GM23338 (cell line): ENCODE measurements around the gene NOL3.

Experiments used
- CREB1 ChIP-seq: fragments of 250-450 bp; sonication (Bioruptor Pico); IDR thresholded peaks from 2 replicates; pipeline ENCODE4 v1.5.0; 2020; ENCODE audit warnings: low read depth, mild to moderate bottlenecking, moderate library complexity
- EZH2 ChIP-seq: fragments of 200-600 bp; sonication (generic); IDR thresholded peaks from one replicate; pipeline ENCODE4 v1.8.0; 2017; ENCODE audit warnings: antibody characterized with exemption, mild to moderate bottlenecking, low read depth; ENCODE audit not compliant: unreplicated experiment
- EZH2phosphoT487 ChIP-seq: fragments of 200-600 bp; sonication (generic); IDR thresholded peaks from one replicate; pipeline ENCODE4 v1.8.1; 2018; ENCODE audit warnings: antibody characterized with exemption; ENCODE audit not compliant: unreplicated experiment
- JUNB ChIP-seq: IDR thresholded peaks from one replicate; pipeline ENCODE4 v1.6.1; 2016; ENCODE audit warnings: antibody characterized with exemption; ENCODE audit not compliant: unreplicated experiment
- POLR2AphosphoS5 ChIP-seq: IDR thresholded peaks from 2 replicates; pipeline ENCODE4 v1.6.1; 2016; ENCODE audit warnings: antibody characterized with exemption, low read depth
- STAT1 ChIP-seq: IDR thresholded peaks from one replicate; pipeline ENCODE4 v1.6.1; 2016; ENCODE audit warnings: antibody characterized with exemption; ENCODE audit not compliant: unreplicated experiment
- ZNF114 ChIP-seq: fragments of 250-450 bp; sonication (Bioruptor Pico); IDR thresholded peaks from 2 replicates; pipeline ENCODE4 v1.5.0; 2020; ENCODE audit warnings: mild to moderate bottlenecking, moderate library complexity
- ZNF331 ChIP-seq: fragments of 250-450 bp; sonication (Bioruptor Pico); IDR thresholded peaks from 2 replicates; pipeline ENCODE4 v1.5.0; 2020; ENCODE audit warnings: low read depth, mild to moderate bottlenecking, moderate library complexity
- TF ChIP-seq, protein P1 (sequence below), 2 experiments: fragments of 200-600 bp in 1 of 2; sonication (generic) in 1 of 2; conservative IDR thresholded peaks; 2 replicates each; pipeline versions ENCODE4 v1.5.1 to v1.6.1; 2016 to 2017; ENCODE audit warnings: antibody characterized with exemption in 2 of 2, low read depth in 2 of 2, mild to moderate bottlenecking in 2 of 2, moderate library complexity in 1 of 2
- TF ChIP-seq, protein P2 (sequence below): fragments of 250-450 bp; sonication (Bioruptor Pico); IDR thresholded peaks from 2 replicates; pipeline ENCODE4 v1.5.0; 2020; ENCODE audit warnings: mild to moderate bottlenecking, moderate library complexity
- TF ChIP-seq, protein P3 (sequence below): IDR thresholded peaks from 2 replicates; pipeline ENCODE4 v1.6.1; 2016; ENCODE audit warnings: antibody characterized with exemption
- TF ChIP-seq, protein P4 (sequence below): IDR thresholded peaks from one replicate; pipeline ENCODE4 v1.6.1; 2018; ENCODE audit warnings: antibody characterized with exemption; ENCODE audit not compliant: unreplicated experiment

DNA sequence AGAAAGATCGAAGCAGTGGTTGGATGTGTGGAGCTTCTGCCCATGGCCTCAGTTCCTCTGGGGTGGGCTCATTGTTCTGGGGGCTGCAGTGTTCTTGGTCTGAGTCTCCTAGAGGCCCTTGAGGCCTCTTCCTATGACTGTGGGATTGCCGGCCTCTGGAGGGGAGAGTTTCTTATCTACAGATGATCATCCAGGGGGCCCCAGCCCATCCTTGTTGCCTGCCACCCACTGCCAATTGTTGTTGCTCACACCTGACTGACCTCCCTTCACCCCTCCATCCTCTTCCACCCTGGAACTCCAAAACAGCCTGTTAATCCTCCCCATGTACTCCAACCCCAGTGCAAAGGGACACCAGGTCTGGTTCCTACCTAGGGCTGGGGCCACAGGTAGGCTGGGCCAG is 25.4 kb upstream of the NOL3 start:
- TF ChIP-seq, protein P1, sequence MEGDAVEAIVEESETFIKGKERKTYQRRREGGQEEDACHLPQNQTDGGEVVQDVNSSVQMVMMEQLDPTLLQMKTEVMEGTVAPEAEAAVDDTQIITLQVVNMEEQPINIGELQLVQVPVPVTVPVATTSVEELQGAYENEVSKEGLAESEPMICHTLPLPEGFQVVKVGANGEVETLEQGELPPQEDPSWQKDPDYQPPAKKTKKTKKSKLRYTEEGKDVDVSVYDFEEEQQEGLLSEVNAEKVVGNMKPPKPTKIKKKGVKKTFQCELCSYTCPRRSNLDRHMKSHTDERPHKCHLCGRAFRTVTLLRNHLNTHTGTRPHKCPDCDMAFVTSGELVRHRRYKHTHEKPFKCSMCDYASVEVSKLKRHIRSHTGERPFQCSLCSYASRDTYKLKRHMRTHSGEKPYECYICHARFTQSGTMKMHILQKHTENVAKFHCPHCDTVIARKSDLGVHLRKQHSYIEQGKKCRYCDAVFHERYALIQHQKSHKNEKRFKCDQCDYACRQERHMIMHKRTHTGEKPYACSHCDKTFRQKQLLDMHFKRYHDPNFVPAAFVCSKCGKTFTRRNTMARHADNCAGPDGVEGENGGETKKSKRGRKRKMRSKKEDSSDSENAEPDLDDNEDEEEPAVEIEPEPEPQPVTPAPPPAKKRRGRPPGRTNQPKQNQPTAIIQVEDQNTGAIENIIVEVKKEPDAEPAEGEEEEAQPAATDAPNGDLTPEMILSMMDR (conservative IDR thresholded peaks at IDR 0.05; ENCODE audit: low read depth in 2 of 2): no peak
- TF ChIP-seq CREB1 (CRISPR knock-in tag): no peak
- no peak for TF ChIP-seq EZH2
- no peak for TF ChIP-seq POLR2AphosphoS5
- TF ChIP-seq STAT1: no peak
- TF ChIP-seq ZNF331 (CRISPR knock-in tag): no peak
- TF ChIP-seq, protein P2, sequence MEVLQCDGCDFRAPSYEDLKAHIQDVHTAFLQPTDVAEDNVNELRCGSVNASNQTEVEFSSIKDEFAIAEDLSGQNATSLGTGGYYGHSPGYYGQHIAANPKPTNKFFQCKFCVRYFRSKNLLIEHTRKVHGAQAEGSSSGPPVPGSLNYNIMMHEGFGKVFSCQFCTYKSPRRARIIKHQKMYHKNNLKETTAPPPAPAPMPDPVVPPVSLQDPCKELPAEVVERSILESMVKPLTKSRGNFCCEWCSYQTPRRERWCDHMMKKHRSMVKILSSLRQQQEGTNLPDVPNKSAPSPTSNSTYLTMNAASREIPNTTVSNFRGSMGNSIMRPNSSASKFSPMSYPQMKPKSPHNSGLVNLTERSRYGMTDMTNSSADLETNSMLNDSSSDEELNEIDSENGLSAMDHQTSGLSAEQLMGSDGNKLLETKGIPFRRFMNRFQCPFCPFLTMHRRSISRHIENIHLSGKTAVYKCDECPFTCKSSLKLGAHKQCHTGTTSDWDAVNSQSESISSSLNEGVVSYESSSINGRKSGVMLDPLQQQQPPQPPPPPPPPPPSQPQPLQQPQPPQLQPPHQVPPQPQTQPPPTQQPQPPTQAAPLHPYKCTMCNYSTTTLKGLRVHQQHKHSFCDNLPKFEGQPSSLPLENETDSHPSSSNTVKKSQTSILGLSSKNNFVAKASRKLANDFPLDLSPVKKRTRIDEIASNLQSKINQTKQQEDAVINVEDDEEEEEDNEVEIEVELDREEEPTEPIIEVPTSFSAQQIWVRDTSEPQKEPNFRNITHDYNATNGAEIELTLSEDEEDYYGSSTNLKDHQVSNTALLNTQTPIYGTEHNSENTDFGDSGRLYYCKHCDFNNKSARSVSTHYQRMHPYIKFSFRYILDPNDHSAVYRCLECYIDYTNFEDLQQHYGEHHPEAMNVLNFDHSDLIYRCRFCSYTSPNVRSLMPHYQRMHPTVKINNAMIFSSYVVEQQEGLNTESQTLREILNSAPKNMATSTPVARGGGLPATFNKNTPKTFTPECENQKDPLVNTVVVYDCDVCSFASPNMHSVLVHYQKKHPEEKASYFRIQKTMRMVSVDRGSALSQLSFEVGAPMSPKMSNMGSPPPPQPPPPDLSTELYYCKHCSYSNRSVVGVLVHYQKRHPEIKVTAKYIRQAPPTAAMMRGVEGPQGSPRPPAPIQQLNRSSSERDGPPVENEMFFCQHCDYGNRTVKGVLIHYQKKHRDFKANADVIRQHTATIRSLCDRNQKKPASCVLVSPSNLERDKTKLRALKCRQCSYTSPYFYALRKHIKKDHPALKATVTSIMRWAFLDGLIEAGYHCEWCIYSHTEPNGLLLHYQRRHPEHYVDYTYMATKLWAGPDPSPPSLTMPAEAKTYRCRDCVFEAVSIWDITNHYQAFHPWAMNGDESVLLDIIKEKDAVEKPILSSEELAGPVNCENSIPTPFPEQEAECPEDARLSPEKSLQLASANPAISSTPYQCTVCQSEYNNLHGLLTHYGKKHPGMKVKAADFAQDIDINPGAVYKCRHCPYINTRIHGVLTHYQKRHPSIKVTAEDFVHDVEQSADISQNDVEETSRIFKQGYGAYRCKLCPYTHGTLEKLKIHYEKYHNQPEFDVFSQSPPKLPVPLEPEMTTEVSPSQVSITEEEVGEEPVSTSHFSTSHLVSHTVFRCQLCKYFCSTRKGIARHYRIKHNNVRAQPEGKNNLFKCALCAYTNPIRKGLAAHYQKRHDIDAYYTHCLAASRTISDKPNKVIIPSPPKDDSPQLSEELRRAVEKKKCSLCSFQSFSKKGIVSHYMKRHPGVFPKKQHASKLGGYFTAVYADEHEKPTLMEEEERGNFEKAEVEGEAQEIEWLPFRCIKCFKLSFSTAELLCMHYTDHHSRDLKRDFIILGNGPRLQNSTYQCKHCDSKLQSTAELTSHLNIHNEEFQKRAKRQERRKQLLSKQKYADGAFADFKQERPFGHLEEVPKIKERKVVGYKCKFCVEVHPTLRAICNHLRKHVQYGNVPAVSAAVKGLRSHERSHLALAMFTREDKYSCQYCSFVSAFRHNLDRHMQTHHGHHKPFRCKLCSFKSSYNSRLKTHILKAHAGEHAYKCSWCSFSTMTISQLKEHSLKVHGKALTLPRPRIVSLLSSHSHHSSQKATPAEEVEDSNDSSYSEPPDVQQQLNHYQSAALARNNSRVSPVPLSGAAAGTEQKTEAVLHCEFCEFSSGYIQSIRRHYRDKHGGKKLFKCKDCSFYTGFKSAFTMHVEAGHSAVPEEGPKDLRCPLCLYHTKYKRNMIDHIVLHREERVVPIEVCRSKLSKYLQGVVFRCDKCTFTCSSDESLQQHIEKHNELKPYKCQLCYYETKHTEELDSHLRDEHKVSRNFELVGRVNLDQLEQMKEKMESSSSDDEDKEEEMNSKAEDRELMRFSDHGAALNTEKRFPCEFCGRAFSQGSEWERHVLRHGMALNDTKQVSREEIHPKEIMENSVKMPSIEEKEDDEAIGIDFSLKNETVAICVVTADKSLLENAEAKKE (CRISPR knock-in tag): no peak
- TF ChIP-seq EZH2phosphoT487: no peak
- TF ChIP-seq, protein P3, sequence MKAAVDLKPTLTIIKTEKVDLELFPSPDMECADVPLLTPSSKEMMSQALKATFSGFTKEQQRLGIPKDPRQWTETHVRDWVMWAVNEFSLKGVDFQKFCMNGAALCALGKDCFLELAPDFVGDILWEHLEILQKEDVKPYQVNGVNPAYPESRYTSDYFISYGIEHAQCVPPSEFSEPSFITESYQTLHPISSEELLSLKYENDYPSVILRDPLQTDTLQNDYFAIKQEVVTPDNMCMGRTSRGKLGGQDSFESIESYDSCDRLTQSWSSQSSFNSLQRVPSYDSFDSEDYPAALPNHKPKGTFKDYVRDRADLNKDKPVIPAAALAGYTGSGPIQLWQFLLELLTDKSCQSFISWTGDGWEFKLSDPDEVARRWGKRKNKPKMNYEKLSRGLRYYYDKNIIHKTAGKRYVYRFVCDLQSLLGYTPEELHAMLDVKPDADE: no peak
- TF ChIP-seq JUNB: no peak
- TF ChIP-seq, protein P4, sequence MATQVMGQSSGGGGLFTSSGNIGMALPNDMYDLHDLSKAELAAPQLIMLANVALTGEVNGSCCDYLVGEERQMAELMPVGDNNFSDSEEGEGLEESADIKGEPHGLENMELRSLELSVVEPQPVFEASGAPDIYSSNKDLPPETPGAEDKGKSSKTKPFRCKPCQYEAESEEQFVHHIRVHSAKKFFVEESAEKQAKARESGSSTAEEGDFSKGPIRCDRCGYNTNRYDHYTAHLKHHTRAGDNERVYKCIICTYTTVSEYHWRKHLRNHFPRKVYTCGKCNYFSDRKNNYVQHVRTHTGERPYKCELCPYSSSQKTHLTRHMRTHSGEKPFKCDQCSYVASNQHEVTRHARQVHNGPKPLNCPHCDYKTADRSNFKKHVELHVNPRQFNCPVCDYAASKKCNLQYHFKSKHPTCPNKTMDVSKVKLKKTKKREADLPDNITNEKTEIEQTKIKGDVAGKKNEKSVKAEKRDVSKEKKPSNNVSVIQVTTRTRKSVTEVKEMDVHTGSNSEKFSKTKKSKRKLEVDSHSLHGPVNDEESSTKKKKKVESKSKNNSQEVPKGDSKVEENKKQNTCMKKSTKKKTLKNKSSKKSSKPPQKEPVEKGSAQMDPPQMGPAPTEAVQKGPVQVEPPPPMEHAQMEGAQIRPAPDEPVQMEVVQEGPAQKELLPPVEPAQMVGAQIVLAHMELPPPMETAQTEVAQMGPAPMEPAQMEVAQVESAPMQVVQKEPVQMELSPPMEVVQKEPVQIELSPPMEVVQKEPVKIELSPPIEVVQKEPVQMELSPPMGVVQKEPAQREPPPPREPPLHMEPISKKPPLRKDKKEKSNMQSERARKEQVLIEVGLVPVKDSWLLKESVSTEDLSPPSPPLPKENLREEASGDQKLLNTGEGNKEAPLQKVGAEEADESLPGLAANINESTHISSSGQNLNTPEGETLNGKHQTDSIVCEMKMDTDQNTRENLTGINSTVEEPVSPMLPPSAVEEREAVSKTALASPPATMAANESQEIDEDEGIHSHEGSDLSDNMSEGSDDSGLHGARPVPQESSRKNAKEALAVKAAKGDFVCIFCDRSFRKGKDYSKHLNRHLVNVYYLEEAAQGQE: no peak
- no peak for TF ChIP-seq ZNF114 (CRISPR knock-in tag)
